CD4-positive, alpha-beta T cell treated with Interleukin-21 for 1 hour (primary cell): ENCODE data around the gene CCR2.
A peak's percentile ranks its signal among the peaks of the same experiment; 100 is the strongest.
"Not testable (repeated sequence)": the region's sequence is repeated elsewhere in the genome, so short reads cannot be mapped to it uniquely, and the experiment has no call there.

Experiments used
- DNase-seq: peaks from one replicate; pipeline ENCODE4 v3.0.0-alpha.2; 2020

Gene CCR2

DNA sequence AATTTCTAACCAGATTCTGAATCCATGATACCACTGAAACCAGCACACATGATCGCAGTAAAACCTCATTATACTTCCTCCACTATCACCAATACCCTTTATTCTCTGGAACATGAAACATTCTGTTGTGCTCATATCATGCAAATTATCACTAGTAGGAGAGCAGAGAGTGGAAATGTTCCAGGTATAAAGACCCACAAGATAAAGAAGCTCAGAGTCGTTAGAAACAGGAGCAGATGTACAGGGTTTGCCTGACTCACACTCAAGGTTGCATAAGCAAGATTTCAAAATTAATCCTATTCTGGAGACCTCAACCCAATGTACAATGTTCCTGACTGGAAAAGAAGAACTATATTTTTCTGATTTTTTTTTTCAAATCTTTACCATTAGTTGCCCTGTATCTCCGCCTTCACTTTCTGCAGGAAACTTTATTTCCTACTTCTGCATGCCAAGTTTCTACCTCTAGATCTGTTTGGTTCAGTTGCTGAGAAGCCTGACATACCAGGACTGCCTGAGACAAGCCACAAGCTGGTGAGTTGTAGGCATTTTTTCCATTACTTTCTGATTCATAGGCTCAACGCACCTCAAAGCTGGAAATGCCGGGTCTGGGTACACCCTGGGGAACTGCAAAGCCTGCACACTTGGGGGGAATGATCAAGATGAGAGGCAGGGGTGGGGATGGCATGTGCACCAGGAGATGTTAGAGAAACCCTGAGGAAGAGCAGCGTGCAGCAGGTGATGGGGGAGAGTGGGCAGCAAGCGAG is at the start of gene CCR2:
Gene CCR2 (plus strand): TSS at position 465 of the 764 bp plus-strand sequence. CDS start 3,417 bp downstream, outside the sequence.
- DNase-seq = no peak

DNA sequence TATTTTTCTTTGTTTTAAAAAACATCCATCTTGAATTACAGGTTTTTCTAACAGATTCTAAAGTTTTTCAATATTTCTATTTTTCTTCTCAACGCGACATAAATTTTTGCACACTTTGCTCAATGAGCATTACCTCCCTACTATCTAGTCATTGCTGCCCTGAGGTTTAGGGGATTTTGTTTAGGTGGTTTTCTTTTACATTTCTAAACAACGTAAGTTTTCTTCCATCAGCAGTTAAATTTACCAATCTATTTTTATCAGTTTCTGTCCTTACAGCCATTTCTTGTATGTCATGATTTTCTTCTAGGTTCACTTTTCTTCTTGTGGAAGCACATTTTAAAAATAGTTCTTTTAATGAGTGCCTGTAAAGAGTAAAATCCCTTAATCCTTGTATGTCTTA is 49.2 kb upstream of the CCR2 start:
- DNase-seq = no peak

DNA sequence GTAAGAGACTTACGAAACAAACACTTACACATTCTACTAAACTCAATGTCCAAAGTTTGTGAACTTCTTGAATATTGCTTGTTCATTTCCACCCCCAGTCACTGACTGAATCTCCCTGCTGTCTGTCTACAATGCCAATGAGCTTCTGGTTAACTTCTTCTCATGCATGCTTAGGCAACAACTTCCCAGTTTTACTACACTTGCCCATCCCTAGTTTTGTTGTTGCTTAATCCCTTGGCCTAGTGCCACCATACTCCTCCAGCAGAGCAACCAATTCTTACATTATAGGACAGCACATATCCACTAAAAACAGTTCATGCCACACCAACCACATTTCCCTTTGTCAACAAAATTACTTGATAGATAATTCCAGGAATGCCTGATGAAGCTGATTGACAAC is 40.9 kb upstream of the CCR2 start:
- no peak for DNase-seq

DNA sequence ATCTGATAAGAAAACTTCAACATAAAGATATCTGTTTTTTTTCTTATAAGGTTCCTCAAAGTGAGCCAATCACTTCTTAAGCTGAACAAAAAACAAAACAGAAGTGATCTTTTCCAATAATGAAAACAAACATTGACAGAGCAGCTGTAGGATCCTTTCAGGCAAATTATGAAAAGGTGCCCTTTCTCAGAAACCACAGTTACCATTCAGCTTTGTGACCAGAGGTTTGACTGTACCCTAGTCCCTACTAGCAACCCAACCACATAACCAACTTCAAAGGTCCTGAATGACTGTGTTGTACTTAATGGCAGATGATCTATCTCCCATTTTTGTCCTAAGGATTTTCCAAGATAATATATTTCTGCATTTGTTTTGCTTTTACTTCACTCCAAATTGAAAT is 39.4 kb upstream of the CCR2 start:
- DNase-seq = no peak

DNA sequence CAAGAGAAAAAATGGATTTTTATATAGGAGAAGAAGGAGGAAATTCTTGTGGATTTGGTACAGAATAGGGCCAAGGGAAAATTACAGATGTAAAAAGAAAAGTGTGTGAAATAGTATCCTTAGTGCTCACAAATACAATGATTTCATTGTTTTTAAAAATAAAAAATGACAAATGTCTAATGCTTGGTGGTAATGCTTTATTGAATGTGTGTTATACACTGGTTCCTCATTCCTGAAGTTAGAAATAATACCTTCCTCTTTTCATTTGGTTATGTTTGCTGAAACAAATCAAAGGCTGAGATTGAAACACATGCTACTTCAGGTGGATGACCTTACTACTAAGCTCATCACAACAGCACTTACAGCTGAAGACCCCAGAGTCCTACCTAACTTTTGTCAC is 37.7 kb upstream of the CCR2 start:
- DNase-seq = no peak

DNA sequence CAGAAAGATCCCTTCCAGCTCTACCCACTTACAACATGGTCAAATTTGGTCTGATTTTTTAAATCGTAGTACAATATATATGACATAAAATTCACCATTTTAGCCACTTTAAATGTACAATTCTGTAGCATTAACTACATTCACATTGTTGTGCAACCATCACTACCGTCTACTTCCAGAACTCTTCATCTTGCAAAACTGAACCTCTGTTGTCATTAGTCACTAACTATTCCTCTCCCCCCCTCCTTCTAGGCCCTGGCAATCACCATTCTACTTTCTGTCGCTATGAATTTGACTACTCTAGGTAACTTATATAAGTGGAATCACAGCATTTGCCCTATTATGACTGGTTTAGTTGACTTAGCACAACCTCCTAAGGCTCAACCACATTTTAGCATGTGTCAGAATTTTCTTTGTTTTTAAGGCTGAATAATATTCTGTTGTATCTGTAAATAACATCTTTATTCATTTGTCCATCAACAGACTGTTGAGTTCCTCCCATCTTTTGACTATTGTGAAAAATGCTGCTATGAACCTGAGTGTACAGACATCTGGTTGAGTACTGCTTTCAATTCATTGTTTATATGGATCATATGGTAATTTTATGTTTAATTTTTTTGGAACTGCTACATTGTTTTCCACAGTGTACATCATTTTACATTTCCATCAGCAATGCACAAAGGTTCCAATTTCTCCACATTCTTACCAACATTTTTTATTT is 35.5 kb upstream of the CCR2 start:
- DNase-seq = no peak

DNA sequence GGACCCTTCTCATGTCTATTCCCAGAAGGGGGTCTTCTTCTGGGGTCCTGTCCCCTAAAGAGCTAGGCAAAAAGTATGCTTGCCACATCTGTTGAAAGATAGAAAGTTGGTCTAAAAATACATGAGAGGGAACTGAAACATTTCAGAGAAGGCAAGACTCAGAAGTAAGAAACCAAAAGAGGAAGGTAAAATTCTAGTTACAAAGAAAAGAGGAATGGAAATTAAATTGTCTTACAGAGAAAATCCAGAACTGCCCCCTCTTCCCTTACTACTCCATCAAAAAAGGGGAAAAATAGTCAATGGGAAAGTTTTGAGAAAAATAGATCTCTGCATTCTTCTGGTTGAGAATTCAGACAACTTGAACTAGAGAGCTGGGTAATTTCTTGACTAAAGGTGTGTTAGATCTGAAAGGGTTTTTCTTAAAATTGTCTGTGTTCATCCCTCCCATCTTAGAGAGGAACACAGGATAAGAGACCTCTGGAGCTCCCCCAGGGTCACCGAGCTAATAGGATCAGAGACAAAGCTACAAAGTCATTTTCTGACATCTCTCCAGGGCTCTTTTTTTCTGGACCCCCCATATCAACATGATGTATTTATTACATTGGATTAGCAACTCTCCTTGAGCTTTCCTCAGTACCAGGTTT is 32.3 kb upstream of the CCR2 start:
- DNase-seq = no peak

DNA sequence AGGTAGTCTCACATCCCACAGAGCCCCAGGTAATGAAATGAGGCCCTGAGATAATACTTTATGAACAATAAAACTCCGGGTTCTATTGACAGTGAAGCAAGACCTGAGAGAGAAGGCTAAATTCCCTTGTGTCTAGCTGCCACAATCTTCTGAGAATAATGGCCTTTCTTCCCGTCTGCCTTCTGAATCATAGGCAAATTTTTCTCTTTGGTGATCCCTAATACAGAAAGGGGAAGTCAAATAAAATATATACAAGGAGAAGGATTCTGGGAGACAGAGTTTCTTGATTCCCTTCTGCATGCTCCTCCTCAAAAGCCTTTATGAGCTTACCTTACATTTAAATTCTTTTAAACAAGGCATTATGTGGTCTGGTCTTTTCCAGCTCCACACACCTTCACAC is 29.9 kb upstream of the CCR2 start:
- no peak for DNase-seq

DNA sequence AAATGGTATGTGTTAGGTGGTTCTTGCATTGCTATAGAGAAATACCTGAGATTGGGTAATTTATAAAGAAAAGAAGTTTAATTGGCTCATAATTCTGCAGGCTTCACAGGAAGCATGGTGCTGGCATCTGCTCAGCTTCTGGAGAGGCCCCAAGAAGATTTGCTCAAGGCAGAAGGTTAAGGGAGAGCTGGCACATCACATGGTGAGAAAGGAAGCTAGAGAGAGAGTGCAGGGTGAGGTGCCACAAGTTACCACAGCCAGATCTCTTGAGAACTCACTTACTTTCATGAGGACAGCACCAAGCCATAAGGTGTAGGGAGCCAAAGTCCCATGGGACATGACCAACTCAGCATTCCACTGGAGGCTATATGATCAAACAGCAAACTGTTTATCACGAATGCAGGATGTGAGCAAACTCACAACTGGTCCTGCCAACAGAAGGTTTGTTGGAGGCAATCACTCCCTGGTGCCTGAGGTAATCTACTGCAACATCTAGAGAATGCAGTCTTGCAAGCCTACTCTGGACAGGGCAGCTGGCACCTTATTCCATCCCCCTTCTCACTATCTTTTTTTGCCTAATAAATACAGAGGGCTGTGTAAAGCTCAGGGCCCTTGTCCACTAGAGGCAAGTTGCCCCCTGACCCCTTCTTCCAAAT is 28.1 kb upstream of the CCR2 start:
- DNase-seq = no peak

DNA sequence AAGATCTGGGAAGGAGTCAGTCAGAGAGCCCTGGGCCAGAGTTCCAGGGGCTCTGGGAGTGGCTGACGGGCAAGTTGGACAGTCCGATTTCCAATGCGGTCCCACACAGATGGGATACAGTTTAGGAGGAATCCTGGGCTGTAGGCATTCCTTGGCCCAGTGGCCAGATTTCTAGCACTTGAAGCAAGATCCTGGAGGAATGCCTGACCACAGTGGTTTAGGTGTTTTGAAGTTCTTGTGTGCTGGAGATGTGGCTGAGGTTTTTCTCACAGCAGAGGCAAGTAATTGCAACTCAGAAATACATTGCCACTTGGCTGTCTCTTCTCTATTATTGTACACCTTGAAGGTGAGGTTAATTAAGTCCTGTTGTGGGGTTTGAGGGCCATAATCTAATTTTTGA is 23.2 kb upstream of the CCR2 start:
- not testable (repeated sequence) for DNase-seq

DNA sequence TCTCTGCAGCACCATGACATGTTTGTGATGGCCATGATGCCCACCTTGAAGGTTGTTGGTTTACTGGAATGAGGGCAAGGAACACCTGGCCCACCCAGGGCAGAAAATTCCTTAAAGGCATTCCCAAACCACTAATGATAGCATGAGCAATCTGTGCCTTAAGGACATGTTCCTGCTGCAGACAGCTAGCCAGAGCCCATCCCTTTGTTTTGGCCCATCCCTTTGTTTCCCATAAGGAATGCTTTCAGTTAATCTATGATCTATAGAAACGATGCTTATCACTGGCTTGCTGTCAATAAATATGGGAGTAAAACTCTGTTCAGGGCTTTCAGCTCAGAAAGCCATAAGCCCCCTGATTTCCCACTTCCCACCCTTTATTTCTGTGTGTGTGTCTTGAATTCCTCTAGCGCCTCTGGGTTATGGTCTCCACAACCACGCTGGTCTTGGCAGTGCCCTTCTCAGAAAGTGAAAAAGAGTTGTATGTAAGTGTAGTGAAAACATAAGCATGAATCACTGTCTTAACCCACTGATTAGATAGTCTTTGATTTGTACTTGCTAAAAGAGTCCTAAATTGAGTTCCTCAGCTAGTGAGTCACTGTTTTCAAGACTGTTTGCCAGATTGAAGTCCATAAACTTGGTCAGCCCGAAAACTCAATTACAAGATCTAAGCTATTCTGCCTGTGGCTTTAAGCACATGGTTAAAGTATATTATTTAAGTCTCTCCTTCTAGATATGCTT is 19.0 kb upstream of the CCR2 start:
- no peak for DNase-seq

DNA sequence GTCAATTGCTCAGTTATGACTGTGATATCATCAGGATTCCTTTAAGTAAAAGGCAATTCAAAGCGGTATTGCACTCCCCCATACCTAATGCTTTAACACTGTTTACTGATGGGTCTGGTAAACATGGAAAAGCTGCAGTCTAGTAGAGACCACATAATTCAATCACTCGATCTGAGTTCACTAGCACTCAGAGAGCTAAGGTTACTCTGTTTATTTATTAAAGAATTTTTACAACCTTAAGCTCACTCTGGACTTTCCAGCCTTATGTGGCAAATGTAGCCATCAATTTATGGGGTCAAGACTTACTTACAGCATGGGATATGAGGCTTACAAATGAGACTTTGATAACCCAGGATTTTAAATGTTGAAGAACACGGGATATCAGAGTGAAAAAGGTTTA is 18.4 kb upstream of the CCR2 start:
- DNase-seq = no peak

DNA sequence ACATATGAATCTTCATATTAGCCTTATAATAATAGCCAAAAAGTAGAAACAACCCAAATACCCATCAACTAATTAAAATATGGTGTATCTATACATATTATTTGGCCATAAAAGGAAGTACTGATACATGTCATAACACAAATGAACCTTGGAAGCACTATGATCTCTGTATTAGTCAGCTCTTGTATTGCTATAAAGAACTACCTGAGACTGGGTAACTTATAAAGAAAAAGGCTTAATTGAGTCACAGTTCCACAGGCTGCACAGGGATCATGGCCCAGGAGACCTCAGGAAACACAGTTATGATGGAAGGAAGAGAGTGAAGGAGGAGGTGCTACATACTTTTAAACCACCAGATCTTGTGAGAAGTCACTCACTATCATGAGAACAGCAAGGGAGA is 16.0 kb upstream of the CCR2 start:
- no peak for DNase-seq

DNA sequence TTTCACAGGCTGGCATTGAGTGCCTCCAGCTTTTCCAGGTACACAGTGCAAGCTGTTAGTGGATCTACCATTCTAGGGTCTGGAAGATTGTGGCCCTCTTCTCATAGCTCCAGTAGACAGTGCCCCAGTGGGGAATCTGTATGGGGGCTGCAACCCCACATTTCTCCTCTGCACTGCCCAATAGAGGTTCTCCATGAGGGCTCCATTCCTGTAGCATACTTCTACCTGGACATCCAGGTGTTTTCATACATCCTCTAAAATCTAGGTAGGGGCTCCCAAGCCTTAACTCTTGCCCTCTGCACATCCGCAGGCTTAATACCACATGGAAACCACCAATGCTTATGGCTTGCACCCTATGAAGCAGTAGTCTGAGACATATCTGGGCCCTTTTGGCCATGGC is 15.1 kb upstream of the CCR2 start:
- DNase-seq = no peak

DNA sequence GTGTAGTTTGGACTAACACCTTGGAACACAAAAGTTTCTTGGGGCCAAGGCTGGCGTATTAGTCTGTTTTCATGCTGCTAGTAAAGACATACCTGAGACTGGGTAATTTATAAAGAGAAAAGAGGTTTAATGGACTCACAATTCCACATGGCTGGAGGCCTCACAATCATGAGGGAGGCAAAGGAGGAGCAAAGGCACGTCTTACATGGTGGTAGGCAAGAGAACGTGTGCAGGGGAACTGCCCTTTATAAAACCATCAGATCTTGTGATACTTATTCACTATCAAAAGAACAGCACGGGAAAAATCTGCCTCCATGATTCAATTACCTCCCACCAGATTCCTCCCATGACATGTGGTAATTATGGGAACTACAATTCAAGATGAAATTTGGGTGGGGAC is 9.4 kb upstream of the CCR2 start:
- no peak for DNase-seq

DNA sequence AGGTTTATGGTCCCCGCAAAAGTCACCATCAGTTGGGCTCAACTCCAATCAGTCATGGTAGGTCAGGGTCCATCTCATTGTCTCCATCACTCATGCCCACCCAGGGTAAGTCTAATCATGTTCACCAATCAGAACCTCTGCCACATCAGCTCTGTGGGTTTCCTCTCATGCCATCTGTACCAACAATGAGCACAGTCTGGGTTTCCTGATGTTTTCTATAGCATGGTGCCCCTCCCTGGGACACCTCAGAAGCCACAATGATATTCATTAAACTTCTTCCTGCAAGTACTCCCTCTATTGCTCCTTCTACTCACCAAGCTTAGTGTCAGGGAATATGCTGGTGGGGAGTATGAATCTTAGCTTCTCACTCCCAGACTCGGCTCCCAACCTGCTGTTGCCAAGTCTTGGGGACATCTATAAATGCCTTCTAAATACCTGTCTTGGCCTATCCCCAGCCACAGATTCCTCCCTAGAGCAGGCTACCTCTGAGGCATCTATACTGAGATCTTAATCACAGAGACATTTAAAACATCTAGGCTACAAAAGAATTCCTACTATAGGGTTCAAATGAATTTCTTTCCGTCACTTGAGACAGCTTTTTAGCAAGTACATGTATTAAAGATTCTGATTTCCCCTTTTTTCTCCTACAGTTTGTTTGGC is 5.0 kb upstream of the CCR2 start:
- DNase-seq = no peak

DNA sequence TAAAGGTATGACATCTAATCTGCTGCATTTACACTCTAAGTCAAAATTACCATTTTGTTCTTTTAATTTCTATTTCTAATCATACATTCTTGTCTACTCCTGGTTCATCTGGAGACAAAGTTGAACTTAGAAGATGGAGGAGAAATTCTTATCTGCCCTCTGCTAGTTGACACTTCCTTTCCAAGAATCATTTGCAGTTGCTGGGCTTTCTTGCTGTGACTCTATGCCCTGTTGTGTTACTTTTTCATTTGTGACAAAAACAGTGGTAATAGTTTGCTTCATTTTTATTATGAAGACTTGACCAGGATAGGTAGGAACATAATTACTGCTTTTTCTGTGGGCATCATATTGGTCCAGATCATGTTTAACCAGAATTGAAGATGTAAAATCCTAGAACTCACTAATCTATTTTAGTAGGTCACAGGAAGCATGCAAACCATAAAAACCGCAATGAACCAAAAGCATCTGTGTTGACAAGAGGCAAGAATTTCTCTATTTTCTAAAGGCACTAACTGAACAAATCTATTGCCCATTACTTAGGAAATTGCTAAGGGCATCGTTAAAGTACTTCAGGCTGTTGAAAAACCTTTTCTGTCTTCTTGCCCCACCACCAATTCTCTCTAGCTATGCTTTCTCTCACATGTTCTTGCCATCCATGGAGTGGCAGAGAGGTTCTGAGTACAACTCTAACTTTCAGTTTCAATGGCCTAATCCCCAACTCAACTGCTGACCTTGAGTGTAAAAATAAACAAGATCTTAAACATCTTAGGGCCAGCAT is 4.2 kb upstream of the CCR2 start:
- DNase-seq = peak; percentile 43

DNA sequence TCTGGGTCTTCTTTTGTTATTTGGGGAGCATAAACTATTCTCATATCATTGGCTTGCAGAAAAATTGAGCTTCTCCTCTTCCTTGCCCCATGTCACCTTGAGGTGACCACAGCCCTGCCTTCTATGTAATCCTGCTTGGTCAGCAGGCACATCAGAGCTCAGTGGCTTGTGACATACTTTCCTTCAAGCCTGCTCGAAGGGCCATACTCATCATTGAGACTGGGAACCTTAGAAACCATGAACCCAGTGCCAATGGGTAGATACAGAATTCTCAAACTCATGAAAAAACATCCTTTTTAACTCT is 3.7 kb upstream of the CCR2 start:
- DNase-seq = no peak

DNA sequence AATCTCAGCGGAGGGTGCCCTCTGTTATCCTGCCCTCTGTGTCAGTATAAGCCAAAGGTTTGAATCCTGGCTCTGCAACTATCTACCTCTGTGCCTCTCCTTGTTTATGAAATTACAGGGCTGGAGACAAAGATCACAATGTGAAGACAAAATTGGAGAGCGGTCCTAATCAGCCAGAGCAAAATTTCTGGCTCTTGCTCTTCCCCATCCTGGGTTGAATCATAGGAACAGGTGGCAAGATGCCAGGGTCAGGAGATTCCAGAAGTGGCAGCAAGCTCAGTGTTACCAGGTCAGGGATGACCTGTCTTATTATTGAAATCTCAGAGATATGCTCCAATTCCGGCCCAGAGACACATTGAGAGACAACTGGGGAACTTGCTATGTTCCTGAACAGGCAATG is 2.3 kb upstream of the CCR2 start:
- DNase-seq = no peak

DNA sequence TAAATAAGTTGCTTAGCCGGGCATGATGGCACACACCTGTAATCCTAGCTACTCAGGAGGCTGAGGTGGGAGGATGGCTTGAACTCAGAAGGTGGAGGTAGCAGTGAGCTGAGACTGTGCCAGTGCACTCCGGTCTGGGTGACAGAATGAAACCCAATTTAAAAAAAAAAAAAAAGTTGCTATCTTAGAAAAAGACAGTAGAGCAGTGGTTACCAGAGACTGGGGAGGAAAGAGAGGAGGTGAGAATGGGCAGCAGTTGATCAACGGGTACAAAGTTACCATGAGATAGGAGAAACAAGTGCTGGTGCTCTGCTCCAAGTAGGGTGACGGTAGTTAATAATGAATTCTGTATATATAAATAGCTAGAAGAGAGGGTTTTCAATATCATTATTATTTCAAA is 821 bp upstream of the CCR2 start:
- no peak for DNase-seq

DNA sequence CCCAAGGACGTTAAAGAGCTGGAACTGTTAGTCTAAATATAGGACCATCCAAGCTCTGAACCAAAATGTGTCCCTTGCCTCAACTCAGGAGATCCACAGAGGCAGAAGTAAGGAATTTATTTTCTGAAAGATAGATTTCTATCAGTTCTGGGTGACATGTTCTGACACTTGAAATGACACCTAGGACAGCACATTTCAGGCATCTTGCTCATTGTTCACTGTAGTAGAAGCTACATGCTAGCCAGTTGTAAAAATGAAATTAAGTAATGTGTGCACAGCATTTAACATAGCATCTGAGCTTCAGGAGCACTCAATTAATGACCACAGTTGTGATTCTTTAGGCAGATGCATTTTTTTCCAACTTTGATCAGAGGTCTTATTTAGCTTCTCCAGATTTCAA is 567 bp downstream of the CCR2 start:
- DNase-seq = no peak

DNA sequence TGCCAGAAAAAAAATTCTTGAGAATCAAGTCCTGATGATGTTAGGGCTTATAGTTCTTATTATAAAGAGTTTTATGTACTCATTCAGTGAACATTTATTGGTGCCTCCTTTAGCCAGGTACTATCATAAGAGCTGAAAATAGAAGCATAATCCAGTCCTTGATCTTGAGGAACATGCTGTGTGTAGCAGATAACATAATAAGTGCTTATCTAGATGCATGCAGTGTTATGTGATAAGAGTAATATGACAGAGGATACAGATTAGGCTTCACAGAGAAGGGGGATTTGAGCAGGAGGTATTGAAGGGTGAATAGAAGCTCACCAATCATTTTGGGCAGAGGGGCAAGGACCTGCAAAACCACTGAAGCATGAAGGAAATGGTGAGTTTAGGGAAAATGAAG is 1.1 kb downstream of the CCR2 start:
- no peak for DNase-seq
